Astrocyte (in vitro differentiated cells and primary cell): ENCODE measurements around the gene RSPH10B.

ENCODE experiments used
- EZH2 ChIP-seq: IDR thresholded peaks from 2 replicates; pipeline ENCODE4 v1.6.1; 2012; ENCODE audit warnings: mild to moderate bottlenecking, low read length, inconsistent platforms; ENCODE audit not compliant: insufficient read depth
- TF ChIP-seq, protein P1 (sequence below): IDR thresholded peaks from 2 replicates; pipeline ENCODE4 v1.5.1; 2011; ENCODE audit warnings: low read depth, mild to moderate bottlenecking, inconsistent platforms, low read length, moderate library complexity; ENCODE audit not compliant: insufficient read depth

GRCh38 chr7:6016653-6016966 is 46.1 kb upstream of the RSPH10B start:
- TF ChIP-seq, protein P1, sequence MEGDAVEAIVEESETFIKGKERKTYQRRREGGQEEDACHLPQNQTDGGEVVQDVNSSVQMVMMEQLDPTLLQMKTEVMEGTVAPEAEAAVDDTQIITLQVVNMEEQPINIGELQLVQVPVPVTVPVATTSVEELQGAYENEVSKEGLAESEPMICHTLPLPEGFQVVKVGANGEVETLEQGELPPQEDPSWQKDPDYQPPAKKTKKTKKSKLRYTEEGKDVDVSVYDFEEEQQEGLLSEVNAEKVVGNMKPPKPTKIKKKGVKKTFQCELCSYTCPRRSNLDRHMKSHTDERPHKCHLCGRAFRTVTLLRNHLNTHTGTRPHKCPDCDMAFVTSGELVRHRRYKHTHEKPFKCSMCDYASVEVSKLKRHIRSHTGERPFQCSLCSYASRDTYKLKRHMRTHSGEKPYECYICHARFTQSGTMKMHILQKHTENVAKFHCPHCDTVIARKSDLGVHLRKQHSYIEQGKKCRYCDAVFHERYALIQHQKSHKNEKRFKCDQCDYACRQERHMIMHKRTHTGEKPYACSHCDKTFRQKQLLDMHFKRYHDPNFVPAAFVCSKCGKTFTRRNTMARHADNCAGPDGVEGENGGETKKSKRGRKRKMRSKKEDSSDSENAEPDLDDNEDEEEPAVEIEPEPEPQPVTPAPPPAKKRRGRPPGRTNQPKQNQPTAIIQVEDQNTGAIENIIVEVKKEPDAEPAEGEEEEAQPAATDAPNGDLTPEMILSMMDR: no peak
- TF ChIP-seq EZH2: no peak
